ENCODE measurements around the gene ELAVL3.

Gene ELAVL3

DNA sequence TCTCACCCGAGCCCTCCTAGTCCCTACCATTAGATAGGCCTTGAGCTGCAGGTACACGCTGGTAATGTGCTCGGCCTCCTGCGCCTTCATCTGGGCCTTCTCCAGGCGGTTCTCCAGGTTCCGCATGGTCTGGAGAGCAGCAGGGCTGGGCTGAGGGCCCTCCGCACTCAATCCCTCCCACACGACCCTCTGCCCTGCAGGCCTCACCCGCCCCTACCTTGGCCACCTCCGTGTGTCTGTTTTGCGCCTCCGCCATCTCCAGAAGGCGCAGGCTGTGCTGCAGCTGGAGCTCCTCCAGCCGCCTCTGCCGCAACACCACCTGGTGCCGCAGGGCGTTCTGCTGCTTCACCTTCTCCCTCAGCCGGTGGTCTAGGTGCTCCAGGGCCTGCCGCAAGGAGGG, 54.2 kb downstream of the ELAVL3 start:
- ATAC-seq (ENCODE audit: insufficient read depth, low read depth), result no peak
- no peaks in the 10 kb centered on the region for H4K20me1 ChIP-seq (ENCODE audit: insufficient read depth, low read length)
- H3K4me1 ChIP-seq (ENCODE audit: insufficient read depth, low read length), result no peaks in the 10 kb centered on the region
- no peak overlapping the region for H3K4me2 ChIP-seq (ENCODE audit: insufficient read depth, low read length)
- TF ChIP-seq EZH2 (IDR thresholded peaks at IDR 0.05; ENCODE audit: borderline replicate concordance, low read depth, low read length, severe bottlenecking) (no peak), CTCF (IDR thresholded peaks at IDR 0.05; ENCODE audit: borderline replicate concordance, extremely low read depth, low read length, poor library complexity, severe bottlenecking) (no peak)
- H3K9ac ChIP-seq (ENCODE audit: low read depth, low read length), result no peak overlapping the region
- no peaks in the 10 kb centered on the region for H3K36me3 ChIP-seq (ENCODE audit: insufficient read depth, low read length)
- no peak for DNase-seq
- no peak overlapping the region for H2AFZ ChIP-seq (ENCODE audit: low read depth, low read length)
- no peaks in the 10 kb centered on the region for H3K27me3 ChIP-seq (ENCODE audit: insufficient read depth, low read length, poor library complexity)
- H3K9me3 ChIP-seq (ENCODE audit: insufficient read depth, low read length, severe bottlenecking), result peaks cover 3% of the 10 kb centered on the region
- H3K4me3 ChIP-seq (ENCODE audit: low read depth in 1 of 2, low read length in 2 of 2), result no peak overlapping the region
- H3K79me2 ChIP-seq (ENCODE audit: insufficient read depth, low read length), result no peaks in the 10 kb centered on the region
- H3K27ac ChIP-seq (ENCODE audit: low read length), result no peak overlapping the region

GRCh38 chr19:11425719-11426457, 55.0 kb downstream of the ELAVL3 start:
- DNase-seq (peak; percentile 23), ATAC-seq (ENCODE audit: insufficient read depth, low read depth) (no peak)
- no peaks in the 10 kb centered on the region for H4K20me1 ChIP-seq (ENCODE audit: insufficient read depth, low read length)
- TF ChIP-seq CTCF (IDR thresholded peaks at IDR 0.05; ENCODE audit: borderline replicate concordance, extremely low read depth, low read length, poor library complexity, severe bottlenecking) (no peak), EZH2 (IDR thresholded peaks at IDR 0.05; ENCODE audit: borderline replicate concordance, low read depth, low read length, severe bottlenecking) (no peak)
- no peak overlapping the region for H3K4me3 ChIP-seq (ENCODE audit: low read depth in 1 of 2, low read length in 2 of 2)
- no peak overlapping the region for H3K27ac ChIP-seq (ENCODE audit: low read length)
- no peak overlapping the region for H3K9ac ChIP-seq (ENCODE audit: low read depth, low read length)
- H3K27me3 ChIP-seq (ENCODE audit: insufficient read depth, low read length, poor library complexity), result no peaks in the 10 kb centered on the region
- H3K36me3 ChIP-seq (ENCODE audit: insufficient read depth, low read length), result no peaks in the 10 kb centered on the region
- no peaks in the 10 kb centered on the region for H3K79me2 ChIP-seq (ENCODE audit: insufficient read depth, low read length)
- no peaks in the 10 kb centered on the region for H3K4me1 ChIP-seq (ENCODE audit: insufficient read depth, low read length)
- no peak overlapping the region for H2AFZ ChIP-seq (ENCODE audit: low read depth, low read length)
- H3K9me3 ChIP-seq (ENCODE audit: insufficient read depth, low read length, severe bottlenecking), result peaks cover 3% of the 10 kb centered on the region
- H3K4me2 ChIP-seq (ENCODE audit: insufficient read depth, low read length), result no peak overlapping the region

GRCh38 chr19:11423791-11424181, 57.1 kb downstream of the ELAVL3 start:
- Histone ChIP-seq H2AFZ (ENCODE audit: low read depth, low read length) (no peak overlapping the region), H3K4me3 (ENCODE audit: low read depth in 1 of 2, low read length in 2 of 2) (no peak overlapping the region), H3K27ac (ENCODE audit: low read length) (no peak overlapping the region), H3K9me3 (ENCODE audit: insufficient read depth, low read length, severe bottlenecking) (peaks cover 3% of the 10 kb centered on the region), H3K36me3 (ENCODE audit: insufficient read depth, low read length) (no peaks in the 10 kb centered on the region), H4K20me1 (ENCODE audit: insufficient read depth, low read length) (no peaks in the 10 kb centered on the region), H3K79me2 (ENCODE audit: insufficient read depth, low read length) (no peaks in the 10 kb centered on the region), H3K9ac (ENCODE audit: low read depth, low read length) (no peak overlapping the region), H3K4me1 (ENCODE audit: insufficient read depth, low read length) (no peaks in the 10 kb centered on the region), H3K4me2 (ENCODE audit: insufficient read depth, low read length) (no peak overlapping the region), H3K27me3 (ENCODE audit: insufficient read depth, low read length, poor library complexity) (no peaks in the 10 kb centered on the region)
- no peak for TF ChIP-seq EZH2 (IDR thresholded peaks at IDR 0.05; ENCODE audit: borderline replicate concordance, low read depth, low read length, severe bottlenecking)
- no peak for TF ChIP-seq CTCF (IDR thresholded peaks at IDR 0.05; ENCODE audit: borderline replicate concordance, extremely low read depth, low read length, poor library complexity, severe bottlenecking)
- ATAC-seq (ENCODE audit: insufficient read depth, low read depth) (no peak), DNase-seq (no peak)
